HepG2 (cell line): ENCODE results near the gene SLC22A23.

ENCODE experiments used
- BCL6 ChIP-seq: IDR thresholded peaks from 2 replicates; pipeline ENCODE4 v1.6.1; 2016; ENCODE audit warnings: missing genetic modification reagents, missing compliant biosample characterization
- NR2F1 ChIP-seq, 2 experiments: fragments of 450-650 bp in 1 of 2; formaldehyde crosslinking in 1 of 2; IDR thresholded peaks; 2 replicates each; pipeline versions ENCODE4 v1.5.0 to v1.6.1; 2016 to 2020; ENCODE audit warnings: mild to moderate bottlenecking in 1 of 2, missing compliant biosample characterization in 1 of 2, missing genetic modification reagents in 1 of 2, moderate library complexity in 1 of 2
- SRY ChIP-seq: sonication (generic); formaldehyde crosslinking; IDR thresholded peaks from 2 replicates; pipeline ENCODE4 v1.8.0; 2022; ENCODE audit warnings: mild to moderate bottlenecking, missing genetic modification reagents
- ZFP41 ChIP-seq: sonication (generic); formaldehyde crosslinking; IDR thresholded peaks from 2 replicates; pipeline ENCODE4 v1.4.0; 2020; ENCODE audit warnings: mild to moderate bottlenecking, missing genetic modification reagents, borderline replicate concordance
- ZFYVE20 ChIP-seq: sonication (generic); formaldehyde crosslinking; IDR thresholded peaks from 2 replicates; pipeline ENCODE4 v1.8.0; 2023; ENCODE audit warnings: low read depth, mild to moderate bottlenecking, moderate library complexity, missing genetic modification reagents, borderline replicate concordance
- TF ChIP-seq, protein P1 (sequence below): sonication (generic); formaldehyde crosslinking; IDR thresholded peaks from 2 replicates; pipeline ENCODE4 v1.4.0; 2020; ENCODE audit warnings: missing genetic modification reagents
- TF ChIP-seq, protein P2 (sequence below): sonication (generic); formaldehyde crosslinking; IDR thresholded peaks from 2 replicates; pipeline ENCODE4 v1.5.0; 2020; ENCODE audit warnings: mild to moderate bottlenecking, missing genetic modification reagents, moderate library complexity
- TF ChIP-seq, protein P3 (sequence below): sonication (generic); formaldehyde crosslinking; IDR thresholded peaks from 2 replicates; pipeline ENCODE4 v1.5.0; 2020; ENCODE audit warnings: mild to moderate bottlenecking, missing genetic modification reagents, borderline replicate concordance
- TF ChIP-seq, protein P4 (sequence below), 2 experiments: IDR thresholded peaks; 2 replicates each; pipeline ENCODE4 v1.6.1; 2011 to 2012; ENCODE audit warnings: low read length in 2 of 2, borderline replicate concordance in 1 of 2, low read depth in 1 of 2, mild to moderate bottlenecking in 1 of 2, moderate library complexity in 1 of 2
- TF ChIP-seq, protein P5 (sequence below): sonication (generic); formaldehyde crosslinking; IDR thresholded peaks from 2 replicates; pipeline ENCODE4 v1.8.0; 2022; ENCODE audit warnings: missing genetic modification reagents, mild to moderate bottlenecking, borderline replicate concordance

DNA sequence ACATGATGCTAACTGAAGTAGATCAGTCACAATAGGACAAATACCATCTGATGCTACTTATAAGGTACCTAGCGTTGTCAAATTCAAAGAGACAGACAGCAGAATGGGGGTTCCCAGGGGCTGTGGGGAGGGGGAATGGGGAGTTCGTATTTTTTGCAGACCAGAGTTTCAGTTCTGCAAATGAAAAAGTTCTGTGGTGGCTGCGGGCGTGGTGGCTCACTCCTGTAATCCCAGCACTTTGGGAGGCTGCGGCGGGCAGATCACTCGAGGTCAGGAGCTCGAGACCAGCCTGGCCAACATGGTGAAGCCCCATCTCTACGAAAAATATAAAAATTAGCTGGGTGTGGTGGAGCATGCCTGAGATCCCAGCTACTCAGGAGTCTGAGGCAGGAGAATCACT is 68.1 kb downstream of the SLC22A23 start:
- TF ChIP-seq, protein P1, sequence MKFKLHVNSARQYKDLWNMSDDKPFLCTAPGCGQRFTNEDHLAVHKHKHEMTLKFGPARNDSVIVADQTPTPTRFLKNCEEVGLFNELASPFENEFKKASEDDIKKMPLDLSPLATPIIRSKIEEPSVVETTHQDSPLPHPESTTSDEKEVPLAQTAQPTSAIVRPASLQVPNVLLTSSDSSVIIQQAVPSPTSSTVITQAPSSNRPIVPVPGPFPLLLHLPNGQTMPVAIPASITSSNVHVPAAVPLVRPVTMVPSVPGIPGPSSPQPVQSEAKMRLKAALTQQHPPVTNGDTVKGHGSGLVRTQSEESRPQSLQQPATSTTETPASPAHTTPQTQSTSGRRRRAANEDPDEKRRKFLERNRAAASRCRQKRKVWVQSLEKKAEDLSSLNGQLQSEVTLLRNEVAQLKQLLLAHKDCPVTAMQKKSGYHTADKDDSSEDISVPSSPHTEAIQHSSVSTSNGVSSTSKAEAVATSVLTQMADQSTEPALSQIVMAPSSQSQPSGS, result no peak
- TF ChIP-seq, protein P2, sequence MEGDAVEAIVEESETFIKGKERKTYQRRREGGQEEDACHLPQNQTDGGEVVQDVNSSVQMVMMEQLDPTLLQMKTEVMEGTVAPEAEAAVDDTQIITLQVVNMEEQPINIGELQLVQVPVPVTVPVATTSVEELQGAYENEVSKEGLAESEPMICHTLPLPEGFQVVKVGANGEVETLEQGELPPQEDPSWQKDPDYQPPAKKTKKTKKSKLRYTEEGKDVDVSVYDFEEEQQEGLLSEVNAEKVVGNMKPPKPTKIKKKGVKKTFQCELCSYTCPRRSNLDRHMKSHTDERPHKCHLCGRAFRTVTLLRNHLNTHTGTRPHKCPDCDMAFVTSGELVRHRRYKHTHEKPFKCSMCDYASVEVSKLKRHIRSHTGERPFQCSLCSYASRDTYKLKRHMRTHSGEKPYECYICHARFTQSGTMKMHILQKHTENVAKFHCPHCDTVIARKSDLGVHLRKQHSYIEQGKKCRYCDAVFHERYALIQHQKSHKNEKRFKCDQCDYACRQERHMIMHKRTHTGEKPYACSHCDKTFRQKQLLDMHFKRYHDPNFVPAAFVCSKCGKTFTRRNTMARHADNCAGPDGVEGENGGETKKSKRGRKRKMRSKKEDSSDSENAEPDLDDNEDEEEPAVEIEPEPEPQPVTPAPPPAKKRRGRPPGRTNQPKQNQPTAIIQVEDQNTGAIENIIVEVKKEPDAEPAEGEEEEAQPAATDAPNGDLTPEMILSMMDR (CRISPR knock-in tag), result no peak
- TF ChIP-seq ZFP41 (no peak), SRY (CRISPR knock-in tag) (no peak), NR2F1 (CRISPR knock-in tag; IDR thresholded peaks at IDR 0.05) (no peak), BCL6 (CRISPR knock-in tag) (no peak), ZFYVE20 (no peak)
- TF ChIP-seq, protein P3, sequence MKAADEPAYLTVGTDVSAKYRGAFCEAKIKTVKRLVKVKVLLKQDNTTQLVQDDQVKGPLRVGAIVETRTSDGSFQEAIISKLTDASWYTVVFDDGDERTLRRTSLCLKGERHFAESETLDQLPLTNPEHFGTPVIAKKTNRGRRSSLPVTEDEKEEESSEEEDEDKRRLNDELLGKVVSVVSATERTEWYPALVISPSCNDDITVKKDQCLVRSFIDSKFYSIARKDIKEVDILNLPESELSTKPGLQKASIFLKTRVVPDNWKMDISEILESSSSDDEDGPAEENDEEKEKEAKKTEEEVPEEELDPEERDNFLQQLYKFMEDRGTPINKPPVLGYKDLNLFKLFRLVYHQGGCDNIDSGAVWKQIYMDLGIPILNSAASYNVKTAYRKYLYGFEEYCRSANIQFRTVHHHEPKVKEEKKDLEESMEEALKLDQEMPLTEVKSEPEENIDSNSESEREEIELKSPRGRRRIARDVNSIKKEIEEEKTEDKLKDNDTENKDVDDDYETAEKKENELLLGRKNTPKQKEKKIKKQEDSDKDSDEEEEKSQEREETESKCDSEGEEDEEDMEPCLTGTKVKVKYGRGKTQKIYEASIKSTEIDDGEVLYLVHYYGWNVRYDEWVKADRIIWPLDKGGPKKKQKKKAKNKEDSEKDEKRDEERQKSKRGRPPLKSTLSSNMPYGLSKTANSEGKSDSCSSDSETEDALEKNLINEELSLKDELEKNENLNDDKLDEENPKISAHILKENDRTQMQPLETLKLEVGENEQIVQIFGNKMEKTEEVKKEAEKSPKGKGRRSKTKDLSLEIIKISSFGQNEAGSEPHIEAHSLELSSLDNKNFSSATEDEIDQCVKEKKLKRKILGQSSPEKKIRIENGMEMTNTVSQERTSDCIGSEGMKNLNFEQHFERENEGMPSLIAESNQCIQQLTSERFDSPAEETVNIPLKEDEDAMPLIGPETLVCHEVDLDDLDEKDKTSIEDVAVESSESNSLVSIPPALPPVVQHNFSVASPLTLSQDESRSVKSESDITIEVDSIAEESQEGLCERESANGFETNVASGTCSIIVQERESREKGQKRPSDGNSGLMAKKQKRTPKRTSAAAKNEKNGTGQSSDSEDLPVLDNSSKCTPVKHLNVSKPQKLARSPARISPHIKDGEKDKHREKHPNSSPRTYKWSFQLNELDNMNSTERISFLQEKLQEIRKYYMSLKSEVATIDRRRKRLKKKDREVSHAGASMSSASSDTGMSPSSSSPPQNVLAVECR (CRISPR knock-in tag), result no peak
- TF ChIP-seq, protein P4, sequence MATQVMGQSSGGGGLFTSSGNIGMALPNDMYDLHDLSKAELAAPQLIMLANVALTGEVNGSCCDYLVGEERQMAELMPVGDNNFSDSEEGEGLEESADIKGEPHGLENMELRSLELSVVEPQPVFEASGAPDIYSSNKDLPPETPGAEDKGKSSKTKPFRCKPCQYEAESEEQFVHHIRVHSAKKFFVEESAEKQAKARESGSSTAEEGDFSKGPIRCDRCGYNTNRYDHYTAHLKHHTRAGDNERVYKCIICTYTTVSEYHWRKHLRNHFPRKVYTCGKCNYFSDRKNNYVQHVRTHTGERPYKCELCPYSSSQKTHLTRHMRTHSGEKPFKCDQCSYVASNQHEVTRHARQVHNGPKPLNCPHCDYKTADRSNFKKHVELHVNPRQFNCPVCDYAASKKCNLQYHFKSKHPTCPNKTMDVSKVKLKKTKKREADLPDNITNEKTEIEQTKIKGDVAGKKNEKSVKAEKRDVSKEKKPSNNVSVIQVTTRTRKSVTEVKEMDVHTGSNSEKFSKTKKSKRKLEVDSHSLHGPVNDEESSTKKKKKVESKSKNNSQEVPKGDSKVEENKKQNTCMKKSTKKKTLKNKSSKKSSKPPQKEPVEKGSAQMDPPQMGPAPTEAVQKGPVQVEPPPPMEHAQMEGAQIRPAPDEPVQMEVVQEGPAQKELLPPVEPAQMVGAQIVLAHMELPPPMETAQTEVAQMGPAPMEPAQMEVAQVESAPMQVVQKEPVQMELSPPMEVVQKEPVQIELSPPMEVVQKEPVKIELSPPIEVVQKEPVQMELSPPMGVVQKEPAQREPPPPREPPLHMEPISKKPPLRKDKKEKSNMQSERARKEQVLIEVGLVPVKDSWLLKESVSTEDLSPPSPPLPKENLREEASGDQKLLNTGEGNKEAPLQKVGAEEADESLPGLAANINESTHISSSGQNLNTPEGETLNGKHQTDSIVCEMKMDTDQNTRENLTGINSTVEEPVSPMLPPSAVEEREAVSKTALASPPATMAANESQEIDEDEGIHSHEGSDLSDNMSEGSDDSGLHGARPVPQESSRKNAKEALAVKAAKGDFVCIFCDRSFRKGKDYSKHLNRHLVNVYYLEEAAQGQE (IDR thresholded peaks at IDR 0.05; ENCODE audit: borderline replicate concordance in 1 of 2, low read depth in 1 of 2, low read length in 2 of 2), result no peak
- TF ChIP-seq, protein P5, sequence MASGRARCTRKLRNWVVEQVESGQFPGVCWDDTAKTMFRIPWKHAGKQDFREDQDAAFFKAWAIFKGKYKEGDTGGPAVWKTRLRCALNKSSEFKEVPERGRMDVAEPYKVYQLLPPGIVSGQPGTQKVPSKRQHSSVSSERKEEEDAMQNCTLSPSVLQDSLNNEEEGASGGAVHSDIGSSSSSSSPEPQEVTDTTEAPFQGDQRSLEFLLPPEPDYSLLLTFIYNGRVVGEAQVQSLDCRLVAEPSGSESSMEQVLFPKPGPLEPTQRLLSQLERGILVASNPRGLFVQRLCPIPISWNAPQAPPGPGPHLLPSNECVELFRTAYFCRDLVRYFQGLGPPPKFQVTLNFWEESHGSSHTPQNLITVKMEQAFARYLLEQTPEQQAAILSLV (CRISPR knock-in tag), result no peak
